Smooth muscle cell (in vitro differentiated cells): Measurements from ENCODE around the gene PPM1E. TPM values are rescaled to one million over a fixed set of nuclear protein-coding genes. Genes with fewer than 3 reads are reported as not detected.
"Not testable (repeated sequence)": the region's sequence is repeated elsewhere in the genome, so short reads cannot be mapped to it uniquely, and the experiment has no call there.

Experiments
- DNase-seq: peaks from one replicate; lab custom pipeline; 2025; ENCODE audit not compliant: unreplicated experiment; lab: John Stamatoyannopoulos, UW
- H2AFZ ChIP-seq: fragments of 200-600 bp; sonication (generic); 2 replicates; pipeline ENCODE4 v1.6.0; 2016; ENCODE audit warnings: antibody characterized with exemption, low read depth, mild to moderate bottlenecking
- H3F3A ChIP-seq: fragments of 200-600 bp; sonication (generic); 2 replicates; pipeline ENCODE4 v1.6.0; 2017; ENCODE audit warnings: antibody characterized with exemption, low read depth
- H3K27ac ChIP-seq: fragments of 200-600 bp; sonication (generic); 2 replicates; pipeline ENCODE4 v1.5.1; 2016; ENCODE audit warnings: low read depth, mild to moderate bottlenecking
- H3K27me3 ChIP-seq: fragments of 200-600 bp; sonication (generic); 2 replicates; pipeline ENCODE4 v1.6.1; 2016; ENCODE audit warnings: low read depth, mild to moderate bottlenecking
- H3K36me3 ChIP-seq: fragments of 200-600 bp; sonication (generic); 2 replicates; pipeline ENCODE4 v1.5.1; 2016; ENCODE audit warnings: low read depth
- H3K4me1 ChIP-seq: fragments of 200-600 bp; sonication (generic); 2 replicates; pipeline ENCODE4 v1.5.1; 2016; ENCODE audit warnings: low read depth
- H3K4me2 ChIP-seq: fragments of 200-600 bp; sonication (generic); 2 replicates; pipeline ENCODE4 v1.6.0; 2016; ENCODE audit warnings: mild to moderate bottlenecking
- H3K4me3 ChIP-seq: fragments of 200-600 bp; sonication (generic); 2 replicates; pipeline ENCODE4 v1.5.1; 2016; ENCODE audit warnings: mild to moderate bottlenecking
- H3K79me2 ChIP-seq: fragments of 200-600 bp; sonication (generic); 2 replicates; pipeline ENCODE4 v1.6.0; 2016; ENCODE audit warnings: low read depth, mild to moderate bottlenecking
- H3K9ac ChIP-seq: fragments of 200-600 bp; sonication (generic); 2 replicates; pipeline ENCODE4 v1.6.0; 2016; ENCODE audit warnings: low read depth
- H3K9me3 ChIP-seq: fragments of 200-600 bp; sonication (generic); replicated peaks from 2 replicates; pipeline ENCODE4 v1.5.1; 2016; ENCODE audit warnings: low read depth
- H4K20me1 ChIP-seq: fragments of 200-600 bp; sonication (generic); 2 replicates; pipeline ENCODE4 v1.6.0; 2016; ENCODE audit warnings: low read depth
- WGBS: methylation state at CpG from one replicate; pipeline ENCODE4 v1.1.7; 2016; ENCODE audit warnings: low lambda C conversion rate; 5-methylcytosine and 5-hydroxymethylcytosine counted together
- polyA plus RNA-seq: library from polyadenylated mRNA; unstranded; fragments of >200 nt; fragmentation: Nextera tagmentation; extraction: Ambion mirVana; gene quantifications from 2 replicates; pipeline ENCODE4 v1.2.1, GENCODE V29; 2016
- total RNA-seq: library from RNA; depleted of rRNA; stranded (reverse); fragments of >200 nt; gene quantifications from 2 replicates; pipeline ENCODE4 v1.2.3, GENCODE V29; 2014
- TF ChIP-seq, protein P1 (sequence below): fragments of 200-600 bp; sonication (generic); IDR thresholded peaks from 2 replicates; pipeline ENCODE4 v1.5.1; 2017; ENCODE audit warnings: borderline replicate concordance, mild to moderate bottlenecking, antibody characterized with exemption; ENCODE audit not compliant: insufficient read depth, poor library complexity, severe bottlenecking

The PPM1E gene
- total and polyA plus RNA-seq, 2 experiments from 2014 or later = 0.29 to 0.72 TPM

DNA sequence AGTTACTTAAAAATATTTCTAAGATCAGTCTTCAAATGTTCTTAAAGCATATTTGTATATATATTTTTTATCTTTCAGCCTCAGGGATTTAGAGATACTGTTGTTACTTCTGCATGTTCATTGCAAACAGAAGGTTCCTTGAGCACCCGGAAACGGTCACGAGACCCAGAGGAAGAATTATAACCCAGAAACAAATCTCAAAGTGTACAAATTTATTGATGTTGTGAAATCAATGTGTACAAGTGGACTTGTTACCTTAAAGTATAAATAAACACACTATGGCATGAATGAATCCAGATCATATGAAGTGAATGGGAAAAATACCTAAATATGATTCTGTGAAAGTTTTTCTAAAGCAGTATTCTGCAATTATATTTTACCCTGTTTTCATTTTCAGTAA lies 21.6 kb upstream of the PPM1E start:
- DNase-seq = no peak
- 97% methylated on average over 3 of the region's 3 CpGs for WGBS
- TF ChIP-seq, protein P1, sequence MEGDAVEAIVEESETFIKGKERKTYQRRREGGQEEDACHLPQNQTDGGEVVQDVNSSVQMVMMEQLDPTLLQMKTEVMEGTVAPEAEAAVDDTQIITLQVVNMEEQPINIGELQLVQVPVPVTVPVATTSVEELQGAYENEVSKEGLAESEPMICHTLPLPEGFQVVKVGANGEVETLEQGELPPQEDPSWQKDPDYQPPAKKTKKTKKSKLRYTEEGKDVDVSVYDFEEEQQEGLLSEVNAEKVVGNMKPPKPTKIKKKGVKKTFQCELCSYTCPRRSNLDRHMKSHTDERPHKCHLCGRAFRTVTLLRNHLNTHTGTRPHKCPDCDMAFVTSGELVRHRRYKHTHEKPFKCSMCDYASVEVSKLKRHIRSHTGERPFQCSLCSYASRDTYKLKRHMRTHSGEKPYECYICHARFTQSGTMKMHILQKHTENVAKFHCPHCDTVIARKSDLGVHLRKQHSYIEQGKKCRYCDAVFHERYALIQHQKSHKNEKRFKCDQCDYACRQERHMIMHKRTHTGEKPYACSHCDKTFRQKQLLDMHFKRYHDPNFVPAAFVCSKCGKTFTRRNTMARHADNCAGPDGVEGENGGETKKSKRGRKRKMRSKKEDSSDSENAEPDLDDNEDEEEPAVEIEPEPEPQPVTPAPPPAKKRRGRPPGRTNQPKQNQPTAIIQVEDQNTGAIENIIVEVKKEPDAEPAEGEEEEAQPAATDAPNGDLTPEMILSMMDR = no peak
- Histone ChIP-seq H3K4me3 (no peak overlapping the region), H3K79me2 (no peaks in the 10 kb centered on the region), H3K27ac (no peak overlapping the region), H3K9ac (no peak overlapping the region), H3F3A (no peaks in the 10 kb centered on the region), H4K20me1 (no peaks in the 10 kb centered on the region), H3K4me1 (no peaks in the 10 kb centered on the region), H3K27me3 (no peaks in the 10 kb centered on the region), H3K4me2 (no peak overlapping the region), H3K9me3 (no peaks in the 10 kb centered on the region), H2AFZ (no peak overlapping the region), H3K36me3 (no peaks in the 10 kb centered on the region)

DNA sequence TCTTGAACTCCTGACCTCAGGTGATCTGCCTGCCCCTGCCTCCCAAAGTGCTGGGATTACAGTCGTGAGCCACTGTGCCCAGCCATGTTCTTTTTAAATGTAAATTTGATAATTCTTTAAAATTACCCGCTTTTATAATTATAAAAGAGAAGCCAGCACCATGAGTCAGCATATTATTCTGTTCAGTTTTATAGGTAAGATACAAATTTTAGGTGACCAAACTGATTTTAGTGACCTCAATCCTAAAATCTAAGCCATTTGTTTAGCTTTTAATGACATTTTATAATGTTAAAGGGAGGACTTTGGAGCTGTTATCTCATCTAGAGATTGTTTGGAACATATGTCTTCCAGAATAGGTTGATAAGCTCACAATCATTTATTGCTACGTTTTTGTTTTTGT lies 20.8 kb upstream of the PPM1E start:
- no peaks in the 10 kb centered on the region for H3K9me3 ChIP-seq
- no peaks in the 10 kb centered on the region for H3K36me3 ChIP-seq
- TF ChIP-seq, protein P1 = no peak
- H3K4me2 ChIP-seq = no peak overlapping the region
- H2AFZ ChIP-seq = no peak overlapping the region
- no peak overlapping the region for H3K9ac ChIP-seq
- H3F3A ChIP-seq = no peaks in the 10 kb centered on the region
- DNase-seq = no peak
- WGBS = 84% methylated on average over 3 of the region's 3 CpGs
- H3K4me1 ChIP-seq = no peaks in the 10 kb centered on the region
- no peak overlapping the region for H3K4me3 ChIP-seq
- no peak overlapping the region for H3K27ac ChIP-seq
- H3K27me3 ChIP-seq = no peaks in the 10 kb centered on the region
- H4K20me1 ChIP-seq = no peaks in the 10 kb centered on the region
- no peaks in the 10 kb centered on the region for H3K79me2 ChIP-seq

DNA sequence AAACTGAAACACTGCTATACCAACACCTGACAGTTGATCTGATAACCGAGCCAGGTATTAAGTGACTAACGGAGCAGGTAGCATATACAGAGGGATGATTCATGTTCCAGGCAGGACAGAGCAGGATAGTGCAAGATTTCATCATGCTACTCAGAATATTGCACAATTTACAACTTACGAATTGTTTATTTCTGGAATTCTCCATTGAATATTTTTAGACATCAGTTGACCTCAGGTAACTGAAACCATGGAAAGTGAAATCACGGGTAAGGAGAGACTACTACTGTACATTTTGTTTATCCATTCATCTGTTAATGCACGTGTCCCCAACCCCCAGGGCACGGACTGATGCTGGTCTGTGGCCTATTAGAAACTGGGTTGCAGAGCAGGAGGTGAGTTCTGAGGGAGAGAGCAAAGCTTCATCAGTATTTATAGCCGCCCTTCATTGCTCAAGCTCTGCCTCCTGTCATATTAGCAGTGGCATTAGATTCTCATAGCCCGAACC lies 14.5 kb upstream of the PPM1E start:
- Histone ChIP-seq H3K27ac (peak overlapping the region; percentile 62), H3K4me1 (no peaks in the 10 kb centered on the region), H3K4me2 (no peak overlapping the region)

DNA sequence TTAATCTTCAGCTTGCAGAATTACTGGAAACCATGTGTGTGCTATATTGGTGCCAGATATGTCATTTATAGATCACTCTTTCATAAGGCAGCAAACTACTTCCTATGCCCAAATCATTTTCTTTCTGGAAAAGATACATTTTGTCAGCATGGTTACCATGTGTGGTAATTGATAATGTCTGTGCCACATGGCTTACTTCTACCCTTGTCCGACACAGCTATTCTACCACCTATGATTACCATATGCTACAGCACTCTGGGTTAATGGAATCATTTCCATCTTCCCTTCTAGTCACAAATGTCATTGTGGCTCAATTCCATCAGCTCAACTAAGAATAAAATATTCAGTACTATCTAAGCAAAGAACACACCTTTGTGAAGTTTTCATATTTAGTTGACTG lies 8.0 kb upstream of the PPM1E start:
- H3K9ac ChIP-seq = no peak overlapping the region
- 91% methylated on average over 1 of the region's 1 CpG for WGBS
- H3K4me1 ChIP-seq = no peaks in the 10 kb centered on the region
- no peak overlapping the region for H2AFZ ChIP-seq
- H3F3A ChIP-seq = no peaks in the 10 kb centered on the region
- no peak overlapping the region for H3K4me3 ChIP-seq
- no peak overlapping the region for H3K4me2 ChIP-seq
- no peaks in the 10 kb centered on the region for H4K20me1 ChIP-seq
- TF ChIP-seq, protein P1 = no peak
- no peak for DNase-seq
- H3K27me3 ChIP-seq = peaks cover 3% of the 10 kb centered on the region
- no peaks in the 10 kb centered on the region for H3K79me2 ChIP-seq
- no peaks in the 10 kb centered on the region for H3K9me3 ChIP-seq
- no peak overlapping the region for H3K27ac ChIP-seq
- H3K36me3 ChIP-seq = no peaks in the 10 kb centered on the region

More for the DNA sequence above, 14.5 kb upstream of the PPM1E start:
- TF ChIP-seq, protein P1 = no peak
- no peak overlapping the region for H2AFZ ChIP-seq
- no peak for DNase-seq
- no peak overlapping the region for H3K4me3 ChIP-seq
- no peaks in the 10 kb centered on the region for H3K9me3 ChIP-seq
- H3K27me3 ChIP-seq = no peaks in the 10 kb centered on the region
- H3K36me3 ChIP-seq = no peaks in the 10 kb centered on the region
- no peaks in the 10 kb centered on the region for H4K20me1 ChIP-seq
- WGBS = 85% methylated on average over 8 of the region's 8 CpGs
- H3F3A ChIP-seq = no peaks in the 10 kb centered on the region
- no peaks in the 10 kb centered on the region for H3K79me2 ChIP-seq
- H3K9ac ChIP-seq = no peak overlapping the region

DNA sequence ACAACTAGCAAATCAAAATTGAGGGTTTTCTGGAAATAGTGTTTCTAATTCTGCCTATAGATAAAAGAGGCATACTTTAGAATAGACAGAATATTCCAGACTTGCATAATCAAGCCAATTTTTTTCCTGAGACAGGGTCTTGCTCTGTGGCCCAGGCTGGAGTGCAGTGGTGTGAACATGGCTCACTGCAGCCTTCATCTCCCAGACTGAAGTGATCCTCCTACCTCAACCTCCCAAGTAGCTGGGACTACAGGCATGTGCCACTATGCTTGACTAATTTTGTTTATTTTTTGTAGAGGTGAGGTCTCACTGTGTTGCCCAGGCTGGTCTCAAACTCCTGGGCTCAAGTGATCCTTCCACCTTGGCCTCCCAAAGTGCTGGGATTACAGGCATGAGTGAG lies 6.0 kb upstream of the PPM1E start:
- H3K27ac ChIP-seq, H3K36me3 ChIP-seq, H3K9me3 ChIP-seq, H3K4me2 ChIP-seq, DNase-seq, H3K27me3 ChIP-seq, H3K9ac ChIP-seq, H3K4me1 ChIP-seq, H2AFZ ChIP-seq, H3F3A ChIP-seq, H3K79me2 ChIP-seq, H4K20me1 ChIP-seq, H3K4me3 ChIP-seq: not testable (repeated sequence)
